ENCODE data around the gene NIM1K.
A peak's percentile ranks its signal among the peaks of the same experiment; 100 is the strongest.

NIM1K gene

DNA sequence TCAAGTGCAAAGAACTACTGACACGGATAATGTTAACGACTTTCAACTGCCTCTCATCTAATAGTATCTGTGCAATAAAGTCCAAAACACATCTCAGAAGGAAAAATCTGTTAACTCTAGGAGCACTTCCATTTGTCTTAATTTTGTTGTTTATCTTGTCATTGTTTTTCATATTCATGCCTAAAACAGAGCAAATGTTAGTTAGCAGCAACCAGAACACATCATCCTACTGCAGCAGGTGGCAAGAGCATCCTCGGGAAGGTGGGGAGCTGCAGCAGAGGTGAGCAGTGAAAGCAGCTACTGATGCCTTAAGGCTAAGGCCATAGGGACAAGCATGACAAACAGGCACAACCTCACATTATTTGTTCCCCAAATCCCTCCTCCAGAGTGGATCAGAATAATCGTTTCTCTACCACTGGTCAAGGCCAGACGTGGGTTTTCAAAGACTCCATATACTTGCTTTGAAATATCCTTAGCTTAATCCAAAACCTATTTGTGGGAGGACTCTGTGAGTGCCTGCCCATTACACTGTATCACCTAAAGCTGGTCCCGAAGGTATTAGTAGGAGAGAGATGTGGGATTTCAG, 120.1 kb downstream of the NIM1K start:
- DNase-seq (ENCODE audit: low read depth, low spot score): no peak
- peak overlapping the region; percentile 95 for H3K4me3 ChIP-seq (ENCODE audit: low read depth, low read length)
- in situ Hi-C loops (cut with HindIII; ENCODE audit: low sequenced_read_pairs): no loop called here
- TF ChIP-seq, protein P1, sequence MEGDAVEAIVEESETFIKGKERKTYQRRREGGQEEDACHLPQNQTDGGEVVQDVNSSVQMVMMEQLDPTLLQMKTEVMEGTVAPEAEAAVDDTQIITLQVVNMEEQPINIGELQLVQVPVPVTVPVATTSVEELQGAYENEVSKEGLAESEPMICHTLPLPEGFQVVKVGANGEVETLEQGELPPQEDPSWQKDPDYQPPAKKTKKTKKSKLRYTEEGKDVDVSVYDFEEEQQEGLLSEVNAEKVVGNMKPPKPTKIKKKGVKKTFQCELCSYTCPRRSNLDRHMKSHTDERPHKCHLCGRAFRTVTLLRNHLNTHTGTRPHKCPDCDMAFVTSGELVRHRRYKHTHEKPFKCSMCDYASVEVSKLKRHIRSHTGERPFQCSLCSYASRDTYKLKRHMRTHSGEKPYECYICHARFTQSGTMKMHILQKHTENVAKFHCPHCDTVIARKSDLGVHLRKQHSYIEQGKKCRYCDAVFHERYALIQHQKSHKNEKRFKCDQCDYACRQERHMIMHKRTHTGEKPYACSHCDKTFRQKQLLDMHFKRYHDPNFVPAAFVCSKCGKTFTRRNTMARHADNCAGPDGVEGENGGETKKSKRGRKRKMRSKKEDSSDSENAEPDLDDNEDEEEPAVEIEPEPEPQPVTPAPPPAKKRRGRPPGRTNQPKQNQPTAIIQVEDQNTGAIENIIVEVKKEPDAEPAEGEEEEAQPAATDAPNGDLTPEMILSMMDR (IDR thresholded peaks at IDR 0.05; ENCODE audit: low read depth, low read length): no peak

DNA sequence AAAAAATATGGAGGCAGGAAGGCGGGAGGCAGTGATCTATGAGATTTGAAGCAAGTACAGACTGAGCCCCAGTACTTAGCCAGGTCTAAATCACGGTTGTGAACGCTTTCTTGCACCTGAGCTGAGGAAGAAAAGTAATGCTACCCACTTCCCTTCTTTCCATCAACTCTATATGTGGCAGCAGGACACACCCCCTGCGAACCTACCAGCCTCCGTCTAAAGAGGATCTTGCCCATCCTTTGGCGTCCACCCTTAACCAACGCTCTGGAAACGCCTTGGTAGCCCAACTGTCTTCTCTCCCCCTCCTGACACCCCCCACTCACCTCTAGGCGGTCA, 120.6 kb downstream of the NIM1K start:
- TF ChIP-seq, protein P1 (IDR thresholded peaks at IDR 0.05; ENCODE audit: low read depth, low read length): no peak
- DNase-seq (ENCODE audit: low read depth, low spot score): no peak
- H3K4me3 ChIP-seq (ENCODE audit: low read depth, low read length): peak overlapping the region; percentile 95
- in situ Hi-C loops (cut with HindIII; ENCODE audit: low sequenced_read_pairs): no loop called here

DNA sequence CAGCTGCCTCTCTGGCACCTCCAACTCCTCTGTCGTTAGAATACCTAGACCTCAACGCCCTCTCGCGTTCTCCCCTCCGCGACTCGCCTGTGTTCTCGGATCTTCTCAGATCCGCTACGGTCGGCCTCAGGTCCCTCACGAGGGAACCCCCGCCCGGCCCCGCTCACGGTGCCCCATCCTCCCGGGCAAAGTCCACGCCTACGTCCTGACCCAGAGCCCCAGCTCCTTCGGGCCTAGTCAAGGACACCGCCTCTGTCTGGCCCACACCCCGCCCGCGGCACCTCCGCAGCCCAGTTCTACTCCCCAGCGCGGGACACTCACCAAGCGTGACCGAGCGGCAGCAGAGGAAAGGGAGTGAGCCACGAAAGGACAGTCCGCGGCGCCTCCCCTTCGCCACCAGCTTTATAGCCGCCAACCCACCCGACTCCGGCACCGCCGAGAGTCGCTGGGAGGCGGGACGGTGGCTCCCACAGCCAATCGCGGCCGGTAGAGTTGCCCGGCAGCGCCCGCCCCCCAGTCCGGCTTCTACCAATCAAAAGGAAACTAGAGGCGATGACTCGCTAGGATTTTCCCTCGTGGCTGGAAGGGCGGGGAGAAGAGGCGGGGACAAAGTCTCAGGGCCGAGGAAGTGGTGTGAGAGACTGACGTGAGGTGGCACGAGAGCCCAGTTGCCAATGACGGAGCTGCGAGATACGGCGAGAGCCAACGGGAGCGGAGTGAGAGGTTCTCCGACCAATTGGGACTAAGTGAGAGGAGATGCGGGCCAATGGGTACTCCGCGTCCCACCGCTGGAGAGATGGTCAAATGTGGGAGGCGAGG, 121.2 kb downstream of the NIM1K start, which contains the start of gene HMGCS1:
HMGCS1 (minus strand) TSS at position 378 of the 819 bp plus-strand sequence. CDS start 14,447 bp downstream, outside the sequence.
- TF ChIP-seq, protein P1 (IDR thresholded peaks at IDR 0.05; ENCODE audit: low read depth, low read length): no peak
- in situ Hi-C loops (cut with HindIII; ENCODE audit: low sequenced_read_pairs): no loop called here
- H3K4me3 ChIP-seq (ENCODE audit: low read depth, low read length): peak within 1 kb of the TSS; percentile 95
- DNase-seq (ENCODE audit: low read depth, low spot score): peak; percentile 100

DNA sequence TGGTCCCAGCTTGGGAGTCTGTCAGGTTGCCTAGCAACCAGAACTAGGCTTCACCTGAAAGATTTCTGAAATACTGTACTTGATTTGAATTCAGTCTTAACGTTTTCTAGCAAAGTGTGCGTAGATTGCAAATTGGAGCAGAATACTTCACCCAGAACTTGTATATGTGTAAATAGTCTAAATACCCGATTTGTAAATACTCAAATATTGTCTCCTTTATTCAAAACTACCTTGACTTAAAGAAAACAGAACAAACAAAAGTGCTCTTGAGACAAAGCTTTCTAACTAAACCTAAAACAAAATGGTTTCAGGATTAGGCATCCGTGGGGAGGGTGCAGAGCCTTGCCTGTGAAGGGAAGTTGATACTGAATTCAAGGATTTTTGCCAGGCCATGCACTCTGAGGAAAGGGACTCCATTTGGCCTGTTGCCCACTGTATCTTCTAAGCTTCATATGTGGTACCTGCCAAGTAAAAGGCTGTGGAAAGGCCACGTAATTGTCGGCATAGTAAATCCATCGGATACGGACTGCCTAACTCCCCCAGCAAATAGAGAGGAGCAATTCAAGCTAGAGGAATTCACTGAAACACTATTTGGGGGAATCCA, 121.9 kb downstream of the NIM1K start:
- DNase-seq (ENCODE audit: low read depth, low spot score): no peak
- TF ChIP-seq, protein P1 (IDR thresholded peaks at IDR 0.05; ENCODE audit: low read depth, low read length): no peak
- peak overlapping the region; percentile 34 for H3K4me3 ChIP-seq (ENCODE audit: low read depth, low read length)
- in situ Hi-C loops (cut with HindIII; ENCODE audit: low sequenced_read_pairs): no loop called here

DNA sequence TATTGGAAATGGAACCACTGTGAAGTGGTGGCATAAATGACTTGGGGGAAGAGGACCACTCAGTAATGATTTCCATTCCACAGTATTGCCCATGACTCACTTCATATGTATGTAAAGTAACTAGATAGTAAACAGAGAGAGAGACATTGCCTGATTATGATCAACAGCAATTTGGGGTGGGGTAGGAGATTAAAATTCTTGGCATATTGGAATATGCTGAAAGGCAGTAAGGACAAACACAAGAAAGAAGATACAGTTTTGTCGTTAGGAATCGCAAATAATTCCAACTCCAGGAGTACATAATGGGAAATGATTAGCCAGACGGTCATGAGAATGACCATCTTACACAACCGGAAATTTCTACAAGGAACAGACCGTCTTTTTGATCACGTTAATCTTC, 122.7 kb downstream of the NIM1K start:
- DNase-seq (ENCODE audit: low read depth, low spot score): no peak
- TF ChIP-seq, protein P1 (IDR thresholded peaks at IDR 0.05; ENCODE audit: low read depth, low read length): no peak
- H3K4me3 ChIP-seq (ENCODE audit: low read depth, low read length): no peak overlapping the region
- in situ Hi-C loops (cut with HindIII; ENCODE audit: low sequenced_read_pairs): no loop called here

DNA sequence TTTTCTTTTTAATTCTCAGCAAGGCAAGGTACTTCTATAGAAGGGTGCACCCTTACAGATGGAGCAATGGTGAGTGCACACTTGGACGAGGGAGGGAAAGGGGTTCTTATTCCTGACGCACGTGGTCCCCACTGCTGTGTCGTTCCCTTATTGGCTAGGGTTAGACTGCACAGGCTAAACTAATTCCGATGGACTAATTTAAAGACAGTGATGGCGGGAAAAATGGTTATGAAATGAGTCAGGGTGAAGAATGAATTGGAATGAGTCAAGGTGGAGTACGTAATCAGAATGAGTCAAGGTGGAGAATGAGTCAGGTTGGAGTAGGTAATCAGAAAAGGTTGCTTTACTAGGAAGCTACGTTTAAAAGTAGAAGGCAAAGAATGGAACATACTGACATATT, 123.2 kb downstream of the NIM1K start:
- no peak overlapping the region for H3K4me3 ChIP-seq (ENCODE audit: low read depth, low read length)
- TF ChIP-seq, protein P1 (IDR thresholded peaks at IDR 0.05; ENCODE audit: low read depth, low read length): no peak
- in situ Hi-C loops (cut with HindIII; ENCODE audit: low sequenced_read_pairs): no loop called here

More for the DNA sequence above, 123.2 kb downstream of the NIM1K start:
- DNase-seq (ENCODE audit: low read depth, low spot score): no peak
